Gastroesophageal sphincter (tissue), 4 donors: ENCODE results near the gene TBR1. TPM values are rescaled to one million over a fixed set of nuclear protein-coding genes. Genes with fewer than 3 reads are reported as not detected.
A peak's percentile ranks its signal among the peaks of the same experiment; 100 is the strongest.

Experiments
- ATAC-seq: fragments of 150-250 bp; one replicate; pipeline ENCODE4 v1.9.1; 2016; ENCODE audit warnings: mild to moderate bottlenecking, moderate library complexity
- H3K27ac ChIP-seq, 4 donors: fragments of 200-600 bp; sonication (generic) in 3 of 4; 1 replicate in 3 of 4; 2 replicates in 1 of 4; pipeline ENCODE4 v1.5.1; 2016 to 2019
- H3K27me3 ChIP-seq: fragments of 200-600 bp; sonication (generic); one replicate; pipeline ENCODE4 v1.5.1; 2019
- H3K36me3 ChIP-seq, 2 donors: fragments of 200-600 bp; sonication (generic); one replicate each; pipeline ENCODE4 v1.5.1; 2019; ENCODE audit warnings: control low read depth in 1 of 2
- H3K4me1 ChIP-seq, 3 donors: fragments of 200-600 bp; sonication (generic); 1 replicate in 2 of 3; 2 replicates in 1 of 3; pipeline ENCODE4 v1.5.1; 2016 to 2019; ENCODE audit warnings: control low read depth in 2 of 3
- H3K4me3 ChIP-seq, 2 donors: fragments of 200-600 bp; sonication (generic); one replicate each; pipeline ENCODE4 v1.5.1; 2019; ENCODE audit warnings: mild to moderate bottlenecking in 1 of 2, moderate library complexity in 1 of 2
- H3K9me3 ChIP-seq, 3 donors: fragments of 200-600 bp; sonication (generic); one replicate each; pipeline ENCODE4 v1.5.1; 2017 to 2019; ENCODE audit warnings: control low read depth in 2 of 3
- EP300 ChIP-seq: sonication (generic); formaldehyde crosslinking; IDR thresholded peaks from one replicate; pipeline ENCODE4 v1.6.1; 2017; ENCODE audit warnings: antibody characterized with exemption, mild to moderate bottlenecking
- POLR2A ChIP-seq, 2 donors: fragments of 450-650 bp; IDR thresholded peaks; one replicate each; pipeline ENCODE4 v1.6.1; 2017; ENCODE audit warnings: antibody characterized with exemption in 2 of 2, mild to moderate bottlenecking in 2 of 2, moderate library complexity in 1 of 2
- POLR2AphosphoS5 ChIP-seq: sonication (generic); formaldehyde crosslinking; IDR thresholded peaks from one replicate; pipeline ENCODE4 v1.6.1; 2017; ENCODE audit warnings: antibody characterized with exemption
- WGBS, 2 donors: methylation state at CpG; one replicate each; pipeline ENCODE4 v1.1.5; 2018; ENCODE audit warnings: low coverage in 1 of 2; 5-methylcytosine and 5-hydroxymethylcytosine counted together
- total RNA-seq, 4 donors: library from RNA; depleted of rRNA; stranded (reverse); fragments of >200 nt; gene quantifications; one replicate each; pipeline ENCODE4 v1.1.0, GENCODE V29; 2016
- TF ChIP-seq, protein P1 (sequence below), 4 experiments: fragments of 200-600 bp in 2 of 4; fragments of 450-650 bp in 2 of 4; sonication (generic) in 1 of 4; IDR thresholded peaks; one replicate each; pipeline ENCODE4 v1.5.1; 2017 to 2019; ENCODE audit warnings: antibody characterized with exemption in 4 of 4, mild to moderate bottlenecking in 2 of 4, moderate library complexity in 2 of 4

The TBR1 gene
- total RNA-seq, 4 donors from 2014 or later: not detected

DNA sequence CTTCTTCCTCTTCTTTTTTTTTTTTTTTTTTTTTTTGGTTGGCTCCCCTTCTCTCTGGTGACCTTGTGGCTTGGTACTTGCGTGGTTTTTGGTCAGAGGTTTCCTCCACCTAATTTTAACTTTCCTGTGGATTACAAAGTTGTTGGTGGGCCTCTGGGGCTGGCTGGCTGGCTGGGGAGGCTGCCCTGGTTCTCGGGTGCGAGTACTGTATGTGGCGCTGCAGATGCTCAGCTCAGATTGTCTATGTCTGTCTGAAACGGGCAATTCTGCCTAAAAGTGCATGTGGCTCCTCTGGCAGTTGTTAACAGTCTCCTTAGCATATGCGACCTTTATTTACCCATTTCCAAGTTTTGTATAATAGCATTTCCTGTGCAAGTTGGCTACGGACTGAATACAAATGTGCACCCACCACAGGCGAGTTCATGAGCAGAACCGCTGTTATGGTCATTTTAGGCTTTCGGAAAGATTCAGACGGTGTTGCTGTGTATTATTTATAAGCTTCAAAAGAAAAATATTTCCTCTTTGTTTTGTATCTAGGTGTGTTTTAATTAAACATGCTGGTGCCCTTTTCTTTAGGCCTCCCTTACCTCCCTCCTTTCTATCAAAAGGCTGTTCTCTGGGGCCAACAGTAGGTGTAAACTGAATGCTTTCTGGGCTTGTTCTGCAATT, 4.4 kb downstream of the TBR1 start:
- WGBS, 2 donors: 61 to 78% methylated on average over 6 of the region's 11 CpGs
- ATAC-seq: no peak

DNA sequence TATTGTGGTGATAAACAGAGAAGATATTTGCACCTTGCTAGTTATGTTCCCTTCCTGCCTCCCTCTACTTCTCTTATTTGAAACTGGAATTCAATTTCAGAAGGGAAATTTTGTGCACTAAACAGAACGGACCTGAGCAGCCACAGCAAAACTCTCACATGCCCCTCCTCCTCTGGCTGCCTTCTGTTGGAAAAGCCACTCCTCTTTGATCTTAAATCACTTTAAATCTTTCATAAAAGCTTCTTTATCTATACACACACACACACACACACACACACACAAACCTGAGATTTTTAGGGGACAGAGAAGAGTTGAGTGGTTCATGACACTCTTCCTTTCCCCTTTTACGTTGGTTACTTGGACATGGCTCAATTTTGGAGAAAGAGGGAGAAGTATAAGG, 5.6 kb downstream of the TBR1 start:
- no peak for TF ChIP-seq EP300
- TF ChIP-seq POLR2A (IDR thresholded peaks at IDR 0.05): no peak
- TF ChIP-seq, protein P1, sequence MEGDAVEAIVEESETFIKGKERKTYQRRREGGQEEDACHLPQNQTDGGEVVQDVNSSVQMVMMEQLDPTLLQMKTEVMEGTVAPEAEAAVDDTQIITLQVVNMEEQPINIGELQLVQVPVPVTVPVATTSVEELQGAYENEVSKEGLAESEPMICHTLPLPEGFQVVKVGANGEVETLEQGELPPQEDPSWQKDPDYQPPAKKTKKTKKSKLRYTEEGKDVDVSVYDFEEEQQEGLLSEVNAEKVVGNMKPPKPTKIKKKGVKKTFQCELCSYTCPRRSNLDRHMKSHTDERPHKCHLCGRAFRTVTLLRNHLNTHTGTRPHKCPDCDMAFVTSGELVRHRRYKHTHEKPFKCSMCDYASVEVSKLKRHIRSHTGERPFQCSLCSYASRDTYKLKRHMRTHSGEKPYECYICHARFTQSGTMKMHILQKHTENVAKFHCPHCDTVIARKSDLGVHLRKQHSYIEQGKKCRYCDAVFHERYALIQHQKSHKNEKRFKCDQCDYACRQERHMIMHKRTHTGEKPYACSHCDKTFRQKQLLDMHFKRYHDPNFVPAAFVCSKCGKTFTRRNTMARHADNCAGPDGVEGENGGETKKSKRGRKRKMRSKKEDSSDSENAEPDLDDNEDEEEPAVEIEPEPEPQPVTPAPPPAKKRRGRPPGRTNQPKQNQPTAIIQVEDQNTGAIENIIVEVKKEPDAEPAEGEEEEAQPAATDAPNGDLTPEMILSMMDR (IDR thresholded peaks at IDR 0.05): no peak
- TF ChIP-seq POLR2AphosphoS5: no peak
- no peak for ATAC-seq
- H3K27me3 ChIP-seq: peaks cover 100% of the 10 kb centered on the region

More for the DNA sequence above, 4.4 kb downstream of the TBR1 start:
- Histone ChIP-seq H3K9me3 (peaks cover 0 to 15% (median 0%) of the 10 kb centered on the region in 3 donors), H3K27ac (no peak overlapping the region), H3K27me3 (peaks cover 100% of the 10 kb centered on the region), H3K4me1 (peaks cover 0 to 52% (median 16%) of the 10 kb centered on the region in 3 donors), H3K36me3 (no peaks in the 10 kb centered on the region), H3K4me3 (no peak overlapping the region)
- TF ChIP-seq POLR2AphosphoS5 (no peak), POLR2A (IDR thresholded peaks at IDR 0.05) (no peak), EP300 (no peak)
- TF ChIP-seq, protein P1 (IDR thresholded peaks at IDR 0.05): no peak

DNA sequence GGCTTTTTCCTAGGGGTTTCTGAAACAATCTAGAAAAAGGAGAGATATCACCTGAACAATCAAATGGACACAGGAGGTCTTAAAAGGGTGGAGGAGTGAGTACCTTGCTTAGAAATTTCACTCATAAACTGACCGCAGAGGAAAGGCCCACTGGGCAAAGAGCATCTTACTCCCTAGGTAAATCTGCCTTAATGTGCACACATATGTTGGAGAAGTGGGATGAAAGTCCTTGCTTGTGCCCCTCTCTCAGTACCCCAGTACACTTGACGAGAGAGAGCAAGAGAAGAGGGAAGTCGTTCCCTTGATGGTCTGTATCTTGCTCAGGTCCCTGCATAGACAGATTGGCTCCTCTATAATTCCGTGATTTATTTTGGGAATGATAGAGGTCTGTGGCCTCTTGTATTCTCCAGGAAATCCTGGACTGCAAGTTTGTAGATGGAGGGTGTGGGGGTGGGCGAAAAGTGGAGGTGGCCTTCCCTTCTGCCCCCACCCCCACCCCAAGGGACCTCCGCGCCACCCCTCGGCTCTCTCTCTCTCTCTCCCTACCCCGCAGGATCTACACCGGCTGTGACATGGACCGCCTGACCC, 6.8 kb downstream of the TBR1 start:
- H3K9me3 ChIP-seq: peaks cover 0 to 15% (median 0%) of the 10 kb centered on the region in 3 donors
- ATAC-seq: no peak
- H3K4me3 ChIP-seq: peak overlapping the region in 1 of 2 donors; percentile 43
- peaks cover 0 to 45% (median 10%) of the 10 kb centered on the region in 3 donors for H3K4me1 ChIP-seq
- no peaks in the 10 kb centered on the region for H3K36me3 ChIP-seq
- TF ChIP-seq EP300 (no peak), POLR2AphosphoS5 (no peak), POLR2A (IDR thresholded peaks at IDR 0.05) (no peak)
- TF ChIP-seq, protein P1 (IDR thresholded peaks at IDR 0.05): no peak
- peaks cover 100% of the 10 kb centered on the region for H3K27me3 ChIP-seq
- WGBS, 2 donors: 74 to 78% methylated on average over 1 to 4 of the region's 11 CpGs
- H3K27ac ChIP-seq: no peak overlapping the region

More for the DNA sequence above, 5.6 kb downstream of the TBR1 start:
- H3K27ac ChIP-seq: no peak overlapping the region
- no peaks in the 10 kb centered on the region for H3K36me3 ChIP-seq
- H3K4me3 ChIP-seq: no peak overlapping the region
- H3K4me1 ChIP-seq: peaks cover 0 to 44% (median 10%) of the 10 kb centered on the region in 3 donors
- WGBS, 2 donors: 25 to 57% methylated on average over 1 to 2 of the region's 2 CpGs
- peaks cover 0 to 15% (median 0%) of the 10 kb centered on the region in 3 donors for H3K9me3 ChIP-seq

DNA sequence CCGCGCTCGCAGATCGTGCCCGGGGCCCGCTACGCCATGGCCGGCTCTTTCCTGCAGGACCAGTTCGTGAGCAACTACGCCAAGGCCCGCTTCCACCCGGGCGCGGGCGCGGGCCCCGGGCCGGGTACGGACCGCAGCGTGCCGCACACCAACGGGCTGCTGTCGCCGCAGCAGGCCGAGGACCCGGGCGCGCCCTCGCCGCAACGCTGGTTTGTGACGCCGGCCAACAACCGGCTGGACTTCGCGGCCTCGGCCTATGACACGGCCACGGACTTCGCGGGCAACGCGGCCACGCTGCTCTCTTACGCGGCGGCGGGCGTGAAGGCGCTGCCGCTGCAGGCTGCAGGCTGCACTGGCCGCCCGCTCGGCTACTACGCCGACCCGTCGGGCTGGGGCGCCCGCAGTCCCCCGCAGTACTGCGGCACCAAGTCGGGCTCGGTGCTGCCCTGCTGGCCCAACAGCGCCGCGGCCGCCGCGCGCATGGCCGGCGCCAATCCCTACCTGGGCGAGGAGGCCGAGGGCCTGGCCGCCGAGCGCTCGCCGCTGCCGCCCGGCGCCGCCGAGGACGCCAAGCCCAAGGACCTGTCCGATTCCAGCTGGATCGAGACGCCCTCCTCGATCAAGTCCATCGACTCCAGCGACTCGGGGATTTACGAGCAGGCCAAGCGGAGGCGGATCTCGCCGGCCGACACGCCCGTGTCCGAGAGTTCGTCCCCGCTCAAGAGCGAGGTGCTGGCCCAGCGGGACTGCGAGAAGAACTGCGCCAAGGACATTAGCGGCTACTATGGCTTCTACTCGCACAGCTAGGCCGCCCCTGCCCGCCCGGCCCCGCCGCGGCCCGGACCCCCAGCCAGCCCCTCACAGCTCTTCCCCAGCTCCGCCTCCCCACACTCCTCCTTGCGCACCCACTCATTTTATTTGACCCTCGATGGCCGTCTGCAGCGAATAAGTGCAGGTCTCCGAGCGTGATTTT, 7.6 kb downstream of the TBR1 start:
- Histone ChIP-seq H3K36me3 (no peaks in the 10 kb centered on the region), H3K4me1 (peaks cover 0 to 38% (median 9%) of the 10 kb centered on the region in 3 donors), H3K27me3 (peaks cover 100% of the 10 kb centered on the region), H3K27ac (no peak overlapping the region), H3K9me3 (peaks cover 0 to 15% (median 0%) of the 10 kb centered on the region in 3 donors), H3K4me3 (peak overlapping the region in 1 of 2 donors; percentile 43)
- ATAC-seq: peak; percentile 32
- no peak for TF ChIP-seq EP300
- TF ChIP-seq POLR2AphosphoS5: no peak
- TF ChIP-seq, protein P1 (IDR thresholded peaks at IDR 0.05): no peak
- TF ChIP-seq POLR2A (IDR thresholded peaks at IDR 0.05): no peak
- 33% methylated on average over 4 of the region's 125 CpGs; no CpG with 5 or more reads in 1 of the 2 donors for WGBS, 2 donors
